IMR-90 (cell line): ENCODE data around the gene OLIG3. TPM values are rescaled to one million over a fixed set of nuclear protein-coding genes. Genes with fewer than 3 reads are reported as not detected.

Source experiments
- ATAC-seq: fragments of 200-7000 bp; cut with Tn5 transposase; 2 replicates; pipeline ENCODE4 v1.9.1; 2020; ENCODE audit warnings: low read depth, mild to moderate bottlenecking, moderate library complexity
- BruUV-seq: library from RNA; stranded (reverse); fragments of 400-500 nt; replicated peaks from 2 replicates; lab custom pipeline; 2021; lab: Mats Ljungman, UMichigan
- CTCF ChIA-PET: fragments of 300-600 bp; formaldehyde crosslinking; extraction: SDS; loops from one replicate; lab custom pipeline; 2021; ENCODE audit warnings: antibody characterized with exemption; lab: Yijun Ruan, JAX
- POLR2A ChIA-PET: fragments of 300-600 bp; sonication (Branson Sonifier 250); formaldehyde crosslinking; loops from one replicate; lab custom pipeline; 2022; ENCODE audit warnings: antibody characterized with exemption; ENCODE audit not compliant: unreplicated experiment; lab: Charles Lee
- DNase-seq: peaks from one replicate; pipeline ENCODE4 v3.0.0; 2013
- H2AFZ ChIP-seq: replicated peaks from 2 replicates; pipeline ENCODE3; 2013; ENCODE audit warnings: low read length, mild to moderate bottlenecking; ENCODE audit not compliant: poor library complexity
- H2AK5ac ChIP-seq: 2 replicates; pipeline ENCODE4 v1.6.1; 2013; ENCODE audit warnings: low read depth, low read length, inconsistent platforms
- H2AK9ac ChIP-seq: replicated peaks from 2 replicates; pipeline ENCODE3; 2013; ENCODE audit warnings: mild to moderate bottlenecking, low read depth, low read length, moderate library complexity; ENCODE audit not compliant: poor library complexity
- H2BK120ac ChIP-seq: 2 replicates; pipeline ENCODE4 v1.6.1; 2013; ENCODE audit warnings: low read depth, low read length, inconsistent platforms
- H2BK15ac ChIP-seq: 3 replicates; pipeline ENCODE4 v1.6.1; 2013; ENCODE audit warnings: low read depth, low read length, inconsistent platforms
- H2BK20ac ChIP-seq: 2 replicates; pipeline ENCODE4 v1.6.1; 2013; ENCODE audit warnings: low read depth, mild to moderate bottlenecking, inconsistent platforms, low read length, moderate library complexity
- H2BK5ac ChIP-seq: 2 replicates; pipeline ENCODE4 v1.6.1; 2013; ENCODE audit warnings: mild to moderate bottlenecking, low read depth, low read length, inconsistent platforms; ENCODE audit not compliant: poor library complexity, severe bottlenecking
- H3K14ac ChIP-seq: replicated peaks from 2 replicates; pipeline ENCODE4 v1.6.1; 2013; ENCODE audit warnings: low read depth, low read length, inconsistent platforms
- H3K18ac ChIP-seq: 2 replicates; pipeline ENCODE4 v1.6.1; 2013; ENCODE audit warnings: low read depth, low read length, control low read depth
- H3K23ac ChIP-seq: 2 replicates; pipeline ENCODE4 v1.6.1; 2013; ENCODE audit warnings: low read depth, low read length, inconsistent platforms
- H3K27ac ChIP-seq: 2 replicates; pipeline ENCODE4 v1.5.1; 2013; ENCODE audit warnings: mild to moderate bottlenecking, control low read depth, low read length; ENCODE audit not compliant: insufficient read depth
- H3K27me3 ChIP-seq: 2 replicates; pipeline ENCODE4 v1.6.1; 2013; ENCODE audit warnings: low read length; ENCODE audit not compliant: control insufficient read depth, insufficient read depth
- H3K36me3 ChIP-seq: 2 replicates; pipeline ENCODE4 v1.6.1; 2013; ENCODE audit warnings: low read length, mixed read lengths; ENCODE audit not compliant: control insufficient read depth, insufficient read depth
- H3K4ac ChIP-seq: 2 replicates; pipeline ENCODE4 v1.6.1; 2013; ENCODE audit warnings: low read depth, low read length, inconsistent platforms
- H3K4me1 ChIP-seq: 2 replicates; pipeline ENCODE4 v1.6.1; 2013; ENCODE audit warnings: low read length, mixed read lengths; ENCODE audit not compliant: control insufficient read depth, insufficient read depth
- H3K4me2 ChIP-seq: 2 replicates; pipeline ENCODE4 v1.6.1; 2013; ENCODE audit warnings: low read depth, mild to moderate bottlenecking, control low read depth, low read length, moderate library complexity
- H3K4me3 ChIP-seq: 2 replicates; pipeline ENCODE4 v1.5.1; 2013; ENCODE audit warnings: low read depth, mild to moderate bottlenecking, control low read depth, low read length, moderate library complexity; ENCODE audit not compliant: insufficient read depth
- H3K56ac ChIP-seq: 2 replicates; pipeline ENCODE4 v1.6.1; 2013; ENCODE audit warnings: low read length, inconsistent platforms; ENCODE audit not compliant: insufficient read depth; ENCODE audit errors: extremely low read depth
- H3K79me1 ChIP-seq, 2 experiments: 2 replicates each; pipeline ENCODE4 v1.6.1; 2013; ENCODE audit warnings: low read length in 2 of 2, inconsistent platforms in 1 of 2, low read depth in 1 of 2
- H3K9ac ChIP-seq: 2 replicates; pipeline ENCODE4 v1.6.1; 2013; ENCODE audit warnings: low read depth, low read length, control low read depth
- H3K9me1 ChIP-seq: 2 replicates; pipeline ENCODE4 v1.6.1; 2013; ENCODE audit warnings: low read length, inconsistent platforms; ENCODE audit not compliant: insufficient read depth
- H3K9me3 ChIP-seq: 2 replicates; pipeline ENCODE4 v1.6.1; 2013; ENCODE audit warnings: low read length; ENCODE audit not compliant: control insufficient read depth, insufficient read depth
- H4K20me1 ChIP-seq: 2 replicates; pipeline ENCODE4 v1.6.1; 2013; ENCODE audit warnings: low read length, inconsistent platforms; ENCODE audit not compliant: insufficient read depth
- H4K5ac ChIP-seq: 2 replicates; pipeline ENCODE4 v1.6.1; 2013; ENCODE audit warnings: mild to moderate bottlenecking, low read depth, low read length, control low read depth
- H4K8ac ChIP-seq, 2 experiments: 2 replicates each; pipeline ENCODE4 v1.6.1; 2013; ENCODE audit warnings: low read depth in 2 of 2, low read length in 2 of 2, control low read depth in 1 of 2, inconsistent platforms in 1 of 2
- H4K91ac ChIP-seq: 2 replicates; pipeline ENCODE4 v1.6.1; 2013; ENCODE audit warnings: low read depth, low read length, inconsistent platforms; ENCODE audit not compliant: insufficient read depth
- CHD1 ChIP-seq: IDR thresholded peaks from 2 replicates; pipeline ENCODE4 v1.6.1; 2012; ENCODE audit warnings: low read depth, low read length, improper control_type of control experiment
- MAFK ChIP-seq: IDR thresholded peaks from 2 replicates; pipeline ENCODE4 v1.6.1; 2012; ENCODE audit warnings: low read depth, low read length, improper control_type of control experiment
- MAZ ChIP-seq: IDR thresholded peaks from 2 replicates; pipeline ENCODE4 v1.6.1; 2012; ENCODE audit warnings: low read depth, mild to moderate bottlenecking, low read length, improper control_type of control experiment, moderate library complexity, borderline replicate concordance
- MXI1 ChIP-seq: IDR thresholded peaks from 2 replicates; pipeline ENCODE4 v1.6.1; 2012; ENCODE audit warnings: low read depth, mild to moderate bottlenecking, low read length, moderate library complexity, borderline replicate concordance
- NFE2L2 ChIP-seq: fragments of 150-350 bp; IDR thresholded peaks from 2 replicates; pipeline ENCODE4 v1.6.1; 2016; ENCODE audit warnings: low read depth, mild to moderate bottlenecking, low read length
- RCOR1 ChIP-seq: IDR thresholded peaks from 2 replicates; pipeline ENCODE4 v1.6.1; 2012; ENCODE audit warnings: mild to moderate bottlenecking, low read length, improper control_type of control experiment; ENCODE audit not compliant: insufficient replicate concordance
- RFX5 ChIP-seq: IDR thresholded peaks from 2 replicates; pipeline ENCODE4 v1.8.0; 2012; ENCODE audit warnings: low read depth, mild to moderate bottlenecking, low read length, moderate library complexity
- SMC3 ChIP-seq: fragments of 150-350 bp; IDR thresholded peaks from 2 replicates; pipeline ENCODE4 v1.6.1; 2016; ENCODE audit warnings: low read depth, mild to moderate bottlenecking, antibody characterized with exemption, low read length, moderate library complexity
- WGBS, 2 experiments: methylation state at CpG; one replicate each; pipeline versions ENCODE4 v1.1.5 to v1.1.7; 2013; ENCODE audit warnings: missing lambda C conversion rate in 2 of 2; ENCODE audit not compliant: insufficient read length in 1 of 2; ENCODE audit errors: extremely low coverage in 2 of 2; 5-methylcytosine and 5-hydroxymethylcytosine counted together
- dilution Hi-C: fragments of 300-500 bp; cut with HindIII; formaldehyde crosslinking; loops from one replicate; pipeline ENCODE4 v1.14.3; 2018; ENCODE audit warnings: low sequenced_read_pairs; ENCODE audit not compliant: unreplicated experiment
- in situ Hi-C: fragments of 300-500 bp; cut with MboI; formaldehyde crosslinking; loops from 3 replicates; pipeline ENCODE4 v1.14.3; 2019; ENCODE audit warnings: low sequenced_read_pairs, inconsistent platforms, mixed read lengths
- intact Hi-C: fragments of 100-400 bp; cut with micrococcal nuclease; formaldehyde crosslinking; loops from 2 replicates; pipeline ENCODE4 v1.10.0; 2022
- polyA plus RNA-seq, 3 experiments: library from polyadenylated mRNA; depleted of rRNA; stranded (reverse); fragments of >200 nt; gene quantifications; 2 replicates each; pipeline ENCODE4 v1.2.3, GENCODE V29; 2012; ENCODE audit warnings: low replicate concordance in 1 of 3
- total RNA-seq: library from RNA; depleted of rRNA; stranded (reverse); fragments of >200 nt; gene quantifications from 2 replicates; pipeline ENCODE4 v1.2.3, GENCODE V29; 2012
- TF ChIP-seq, protein P1 (sequence below): conservative IDR thresholded peaks from 2 replicates; pipeline ENCODE4 v1.5.1; 2012; ENCODE audit warnings: mild to moderate bottlenecking, low read depth, low read length, improper control_type of control experiment
- TF ChIP-seq, protein P2 (sequence below): fragments of 150-350 bp; IDR thresholded peaks from 2 replicates; pipeline ENCODE4 v1.6.1; 2017; ENCODE audit warnings: mild to moderate bottlenecking, antibody characterized with exemption, low read length, low read depth
- TF ChIP-seq, protein P3 (sequence below): fragments of 150-350 bp; IDR thresholded peaks from 2 replicates; pipeline ENCODE4 v1.6.1; 2016; ENCODE audit warnings: low read depth, mild to moderate bottlenecking, low read length, moderate library complexity, borderline replicate concordance

Gene OLIG3
- total and polyA plus RNA-seq, 2 of the 4 experiments (the other 2 are of a cell fraction) = not detected

DNA sequence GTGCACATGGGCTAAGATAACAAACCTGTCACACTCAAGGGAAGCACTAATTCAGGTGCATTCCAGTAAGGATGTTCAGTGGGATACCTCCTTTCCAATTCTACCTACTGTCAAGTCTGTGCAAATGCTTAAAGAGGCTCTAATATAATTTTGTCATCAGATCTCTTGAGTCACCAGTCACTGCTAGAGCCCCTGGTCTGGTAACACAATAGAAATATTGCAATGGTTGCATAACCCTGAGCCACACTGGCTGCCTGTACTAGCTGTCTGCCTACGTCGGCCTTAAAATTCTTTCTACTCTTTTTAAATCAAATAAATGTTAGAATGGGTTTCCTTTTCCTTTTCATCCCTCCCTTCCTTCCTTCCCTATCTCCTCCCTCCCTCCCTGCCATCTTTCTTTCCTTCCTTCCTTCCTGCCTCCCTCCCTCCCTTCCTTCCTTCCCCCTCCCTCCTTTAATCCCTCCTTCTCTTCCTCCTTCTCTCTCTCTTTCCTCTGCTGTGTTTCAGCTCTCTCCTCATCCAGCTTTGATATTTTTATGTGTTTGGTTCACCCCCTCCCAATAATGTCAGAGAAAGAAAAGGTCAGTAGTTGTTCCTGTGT is 28.1 kb upstream of the OLIG3 start:
- Histone ChIP-seq H3K4me3 (no peak overlapping the region), H4K91ac (no peak overlapping the region), H3K79me1 (no peaks in the 10 kb centered on the region), H3K9me3 (no peaks in the 10 kb centered on the region), H4K5ac (no peak overlapping the region), H4K8ac (no peak overlapping the region), H2BK120ac (no peak overlapping the region), H3K27ac (no peak overlapping the region), H3K4me1 (no peaks in the 10 kb centered on the region), H2AK5ac (no peak overlapping the region), H4K20me1 (no peaks in the 10 kb centered on the region), H3K9ac (no peak overlapping the region), H3K36me3 (no peaks in the 10 kb centered on the region), H3K4ac (no peak overlapping the region), H2BK20ac (no peak overlapping the region), H3K23ac (no peak overlapping the region), H2BK15ac (no peak overlapping the region), H2AFZ (no peak overlapping the region), H2BK5ac (no peak overlapping the region), H3K56ac (no peak overlapping the region), H3K4me2 (no peak overlapping the region), H3K27me3 (peaks cover 7% of the 10 kb centered on the region), H2AK9ac (no peak overlapping the region), H3K18ac (no peak overlapping the region), H3K9me1 (no peaks in the 10 kb centered on the region), H3K14ac (no peak overlapping the region)
- ChIA-PET CTCF (no interaction called here), POLR2A (no interaction called here)
- ATAC-seq (no peak), DNase-seq (no peak)
- dilution Hi-C loops (no loop called here), in situ Hi-C loops (no loop called here), intact Hi-C loops (no loop called here)
- no TSS peak for BruUV-seq
- no CpG with 5 or more reads among the region's 2 CpGs for WGBS, 2 experiments
- TF ChIP-seq MAFK (no peak), MAZ (no peak), MXI1 (no peak), CHD1 (no peak), SMC3 (no peak), RCOR1 (no peak), NFE2L2 (no peak), RFX5 (no peak)
- TF ChIP-seq, protein P1, sequence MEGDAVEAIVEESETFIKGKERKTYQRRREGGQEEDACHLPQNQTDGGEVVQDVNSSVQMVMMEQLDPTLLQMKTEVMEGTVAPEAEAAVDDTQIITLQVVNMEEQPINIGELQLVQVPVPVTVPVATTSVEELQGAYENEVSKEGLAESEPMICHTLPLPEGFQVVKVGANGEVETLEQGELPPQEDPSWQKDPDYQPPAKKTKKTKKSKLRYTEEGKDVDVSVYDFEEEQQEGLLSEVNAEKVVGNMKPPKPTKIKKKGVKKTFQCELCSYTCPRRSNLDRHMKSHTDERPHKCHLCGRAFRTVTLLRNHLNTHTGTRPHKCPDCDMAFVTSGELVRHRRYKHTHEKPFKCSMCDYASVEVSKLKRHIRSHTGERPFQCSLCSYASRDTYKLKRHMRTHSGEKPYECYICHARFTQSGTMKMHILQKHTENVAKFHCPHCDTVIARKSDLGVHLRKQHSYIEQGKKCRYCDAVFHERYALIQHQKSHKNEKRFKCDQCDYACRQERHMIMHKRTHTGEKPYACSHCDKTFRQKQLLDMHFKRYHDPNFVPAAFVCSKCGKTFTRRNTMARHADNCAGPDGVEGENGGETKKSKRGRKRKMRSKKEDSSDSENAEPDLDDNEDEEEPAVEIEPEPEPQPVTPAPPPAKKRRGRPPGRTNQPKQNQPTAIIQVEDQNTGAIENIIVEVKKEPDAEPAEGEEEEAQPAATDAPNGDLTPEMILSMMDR = no peak
- TF ChIP-seq, protein P2, sequence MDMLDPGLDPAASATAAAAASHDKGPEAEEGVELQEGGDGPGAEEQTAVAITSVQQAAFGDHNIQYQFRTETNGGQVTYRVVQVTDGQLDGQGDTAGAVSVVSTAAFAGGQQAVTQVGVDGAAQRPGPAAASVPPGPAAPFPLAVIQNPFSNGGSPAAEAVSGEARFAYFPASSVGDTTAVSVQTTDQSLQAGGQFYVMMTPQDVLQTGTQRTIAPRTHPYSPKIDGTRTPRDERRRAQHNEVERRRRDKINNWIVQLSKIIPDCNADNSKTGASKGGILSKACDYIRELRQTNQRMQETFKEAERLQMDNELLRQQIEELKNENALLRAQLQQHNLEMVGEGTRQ = no peak
- TF ChIP-seq, protein P3, sequence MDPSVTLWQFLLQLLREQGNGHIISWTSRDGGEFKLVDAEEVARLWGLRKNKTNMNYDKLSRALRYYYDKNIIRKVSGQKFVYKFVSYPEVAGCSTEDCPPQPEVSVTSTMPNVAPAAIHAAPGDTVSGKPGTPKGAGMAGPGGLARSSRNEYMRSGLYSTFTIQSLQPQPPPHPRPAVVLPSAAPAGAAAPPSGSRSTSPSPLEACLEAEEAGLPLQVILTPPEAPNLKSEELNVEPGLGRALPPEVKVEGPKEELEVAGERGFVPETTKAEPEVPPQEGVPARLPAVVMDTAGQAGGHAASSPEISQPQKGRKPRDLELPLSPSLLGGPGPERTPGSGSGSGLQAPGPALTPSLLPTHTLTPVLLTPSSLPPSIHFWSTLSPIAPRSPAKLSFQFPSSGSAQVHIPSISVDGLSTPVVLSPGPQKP = no peak
